GM18873 (cell line): ENCODE measurements around the gene CNTN4.

Experiments used
- ATAC-seq: cut with Tn5 transposase; IDR thresholded peaks from one replicate; pipeline ENCODE4 v1.9.1; 2021; ENCODE audit warnings: mild to moderate bottlenecking, moderate library complexity, moderate number of reproducible peaks; ENCODE audit not compliant: unreplicated experiment, low FRiP score

CNTN4 gene

GRCh38 chr3:2148561-2149340, 50.1 kb downstream of the CNTN4 start:
- ATAC-seq = no peak

- no peak for ATAC-seq
Observed at GRCh38 chr3:2153053-2153452, 54.4 kb downstream of the CNTN4 start.

- ATAC-seq = no peak
Observed at GRCh38 chr3:2153547-2153946, 54.9 kb downstream of the CNTN4 start.

- ATAC-seq = no peak
Observed at GRCh38 chr3:2154621-2155020, 56.0 kb downstream of the CNTN4 start.

GRCh38 chr3:2156244-2156847, 57.7 kb downstream of the CNTN4 start:
- ATAC-seq = peak; percentile 76

GRCh38 chr3:2158828-2159227, 60.2 kb downstream of the CNTN4 start:
- no peak for ATAC-seq

GRCh38 chr3:2166552-2166951, 67.9 kb downstream of the CNTN4 start:
- no peak for ATAC-seq

- ATAC-seq = no peak
Observed at GRCh38 chr3:2172561-2173171, 74.0 kb downstream of the CNTN4 start.

GRCh38 chr3:2180634-2181033, 82.0 kb downstream of the CNTN4 start:
- ATAC-seq = no peak

- ATAC-seq = no peak
Observed at GRCh38 chr3:2198776-2199279, 100.2 kb downstream of the CNTN4 start.

- no peak for ATAC-seq
Observed at GRCh38 chr3:2204054-2204453, 105.4 kb downstream of the CNTN4 start.

GRCh38 chr3:2205692-2206091, 107.0 kb downstream of the CNTN4 start:
- ATAC-seq = no peak

GRCh38 chr3:2206536-2206935, 107.9 kb downstream of the CNTN4 start:
- ATAC-seq = no peak

- no peak for ATAC-seq
Observed at GRCh38 chr3:2211568-2211967, 112.9 kb downstream of the CNTN4 start.

GRCh38 chr3:2212206-2212605, 113.5 kb downstream of the CNTN4 start:
- ATAC-seq = no peak

- ATAC-seq = no peak
Observed at GRCh38 chr3:2218375-2218774, 119.7 kb downstream of the CNTN4 start.

- ATAC-seq = no peak
Observed at GRCh38 chr3:2218816-2219215, 120.2 kb downstream of the CNTN4 start.

GRCh38 chr3:2236203-2236602, 137.5 kb downstream of the CNTN4 start:
- no peak for ATAC-seq

- ATAC-seq = no peak
Observed at GRCh38 chr3:2244137-2244536, 145.5 kb downstream of the CNTN4 start.

GRCh38 chr3:2246873-2247648, 148.4 kb downstream of the CNTN4 start:
- no peak for ATAC-seq

- no peak for ATAC-seq
Observed at GRCh38 chr3:2247831-2248230, 149.2 kb downstream of the CNTN4 start.
